Fibroblast of peridontal ligament (primary cell): ENCODE results near the gene JPH3.
"Not testable (repeated sequence)": the region's sequence is repeated elsewhere in the genome, so short reads cannot be mapped to it uniquely, and the experiment has no call there.

Source experiments
- DNase-seq: peaks from one replicate; pipeline ENCODE4 v3.0.0-alpha.2; 2010; ENCODE audit errors: extremely low read depth

JPH3 gene

GRCh38 chr16:87575027-87575804 is 27.1 kb upstream of the JPH3 start:
- DNase-seq = no peak

GRCh38 chr16:87576171-87576570 is 26.1 kb upstream of the JPH3 start:
- DNase-seq = no peak

- not testable (repeated sequence) for DNase-seq
These were observed 24.0 kb upstream of the JPH3 start for GRCh38 chr16:87578142-87578930.

GRCh38 chr16:87579691-87580090 is 22.6 kb upstream of the JPH3 start:
- no peak for DNase-seq

GRCh38 chr16:87580855-87581261 is 21.4 kb upstream of the JPH3 start:
- DNase-seq = no peak

GRCh38 chr16:87581857-87582215 is 20.5 kb upstream of the JPH3 start:
- peak; percentile 99 for DNase-seq

GRCh38 chr16:87582216-87582965 is 19.9 kb upstream of the JPH3 start:
- DNase-seq = peak; percentile 88

GRCh38 chr16:87582966-87583325 is 19.4 kb upstream of the JPH3 start:
- DNase-seq = no peak

GRCh38 chr16:87583453-87584131 is 18.7 kb upstream of the JPH3 start:
- peak; percentile 37 for DNase-seq

- peak; percentile 52 for DNase-seq
These were observed 18.0 kb upstream of the JPH3 start for GRCh38 chr16:87584271-87584670.

GRCh38 chr16:87584975-87585374 is 17.3 kb upstream of the JPH3 start:
- no peak for DNase-seq

GRCh38 chr16:87585442-87586200 is 16.7 kb upstream of the JPH3 start:
- DNase-seq = no peak

GRCh38 chr16:87586201-87586782 is 16.0 kb upstream of the JPH3 start:
- DNase-seq = no peak

GRCh38 chr16:87587636-87588035 is 14.7 kb upstream of the JPH3 start:
- DNase-seq = no peak

- no peak for DNase-seq
These were observed 10.1 kb upstream of the JPH3 start for GRCh38 chr16:87592018-87592712.

- no peak for DNase-seq
These were observed 8.5 kb upstream of the JPH3 start for GRCh38 chr16:87593710-87594258.

GRCh38 chr16:87595712-87596111 is 6.6 kb upstream of the JPH3 start:
- DNase-seq = no peak

- DNase-seq = no peak
These were observed 4.9 kb upstream of the JPH3 start for GRCh38 chr16:87597324-87597830.

GRCh38 chr16:87598431-87598830 is 3.9 kb upstream of the JPH3 start:
- no peak for DNase-seq

- DNase-seq = no peak
These were observed 2.1 kb upstream of the JPH3 start for GRCh38 chr16:87600246-87600645.
